Calu3 (cell line): ENCODE measurements around the gene RAB11FIP2. TPM values are rescaled to one million over a fixed set of nuclear protein-coding genes. Genes with fewer than 3 reads are reported as not detected.

Experiments used
- BruUV-seq: library from RNA; stranded (reverse); fragments of 400-500 nt; replicated peaks from 2 replicates; lab custom pipeline; 2021; lab: Mats Ljungman, UMichigan
- CTCF ChIA-PET: fragments of 300-600 bp; sonication (Branson Sonifier 250); formaldehyde crosslinking; loops from one replicate; lab custom pipeline; 2022; ENCODE audit warnings: antibody characterized with exemption; lab: Charles Lee
- DNase-seq: peaks from one replicate; pipeline ENCODE4 v3.0.0; 2022
- H3K27ac Mint-ChIP-seq: one replicate; pipeline ENCODE4 v1.8.0; 2022; ENCODE audit warnings: mixed read lengths; ENCODE audit not compliant: unreplicated experiment
- H3K27me3 Mint-ChIP-seq: one replicate; pipeline ENCODE4 v1.8.0; 2022; ENCODE audit warnings: mixed read lengths; ENCODE audit not compliant: unreplicated experiment
- H3K36me3 Mint-ChIP-seq: one replicate; pipeline ENCODE4 v1.8.0; 2022; ENCODE audit warnings: mild to moderate bottlenecking, moderate library complexity, mixed read lengths; ENCODE audit not compliant: insufficient read depth, unreplicated experiment
- H3K4me1 Mint-ChIP-seq: one replicate; pipeline ENCODE4 v1.8.0; 2022; ENCODE audit warnings: mild to moderate bottlenecking, low read depth, mixed read lengths; ENCODE audit not compliant: unreplicated experiment
- H3K4me3 Mint-ChIP-seq: one replicate; pipeline ENCODE4 v1.8.0; 2022; ENCODE audit warnings: mild to moderate bottlenecking, low read depth, moderate library complexity, mixed read lengths; ENCODE audit not compliant: unreplicated experiment
- H3K9me3 Mint-ChIP-seq: one replicate; pipeline ENCODE4 v1.8.0; 2022; ENCODE audit warnings: low read depth, mixed read lengths; ENCODE audit not compliant: unreplicated experiment
- CTCF ChIP-seq: fragments of 200-600 bp; IDR thresholded peaks from one replicate; pipeline ENCODE4 v1.8.0; 2022; ENCODE audit warnings: antibody characterized with exemption; ENCODE audit not compliant: unreplicated experiment
- intact Hi-C: fragments of 100-400 bp; cut with micrococcal nuclease; formaldehyde crosslinking; loops from one replicate; pipeline ENCODE4 v1.10.0; 2022; ENCODE audit not compliant: unreplicated experiment
- total RNA-seq: library from RNA; stranded (reverse); gene quantifications from 2 replicates; pipeline ENCODE4 v1.2.3, GENCODE V29; 2022

Gene RAB11FIP2
- total RNA-seq, 1 experiment from 2014 or later: 11.0 TPM

GRCh38 chr10:117956972-117957371 lies 89.8 kb downstream of the RAB11FIP2 start:
- peaks cover 3% of the 10 kb centered on the region for H3K9me3 Mint-ChIP-seq
- CTCF ChIA-PET: no interaction called here
- H3K4me3 Mint-ChIP-seq: no peak overlapping the region
- no peak overlapping the region for H3K27ac Mint-ChIP-seq
- no TSS peak for BruUV-seq
- DNase-seq: no peak
- intact Hi-C loops: no loop called here
- H3K27me3 Mint-ChIP-seq: peaks cover 13% of the 10 kb centered on the region
- H3K4me1 Mint-ChIP-seq: no peaks in the 10 kb centered on the region
- TF ChIP-seq CTCF: no peak
- H3K36me3 Mint-ChIP-seq: no peaks in the 10 kb centered on the region

GRCh38 chr10:117955176-117955575 lies 91.6 kb downstream of the RAB11FIP2 start:
- no TSS peak for BruUV-seq
- H3K9me3 Mint-ChIP-seq: peaks cover 3% of the 10 kb centered on the region
- peaks cover 13% of the 10 kb centered on the region for H3K27me3 Mint-ChIP-seq
- H3K4me1 Mint-ChIP-seq: no peaks in the 10 kb centered on the region
- H3K27ac Mint-ChIP-seq: no peak overlapping the region
- intact Hi-C loops: no loop called here
- no peak overlapping the region for H3K4me3 Mint-ChIP-seq
- CTCF ChIA-PET: interaction anchor here (0.7 kb wide), 1 partner anchor 35 kb away, joined by 3 read pairs; no protein-coding TSS in a partner anchor
- no peak for DNase-seq
- H3K36me3 Mint-ChIP-seq: no peaks in the 10 kb centered on the region
- no peak for TF ChIP-seq CTCF
